ENCODE data around the gene CLEC3A. TPM values are rescaled to one million over a fixed set of nuclear protein-coding genes. Genes with fewer than 3 reads are reported as not detected.
A peak's percentile ranks its signal among the peaks of the same experiment; 100 is the strongest.
"Not testable (repeated sequence)": the region's sequence is repeated elsewhere in the genome, so short reads cannot be mapped to it uniquely, and the experiment has no call there.

The CLEC3A gene
- total RNA-seq, 1 donor from 2014 or later = not detected

DNA sequence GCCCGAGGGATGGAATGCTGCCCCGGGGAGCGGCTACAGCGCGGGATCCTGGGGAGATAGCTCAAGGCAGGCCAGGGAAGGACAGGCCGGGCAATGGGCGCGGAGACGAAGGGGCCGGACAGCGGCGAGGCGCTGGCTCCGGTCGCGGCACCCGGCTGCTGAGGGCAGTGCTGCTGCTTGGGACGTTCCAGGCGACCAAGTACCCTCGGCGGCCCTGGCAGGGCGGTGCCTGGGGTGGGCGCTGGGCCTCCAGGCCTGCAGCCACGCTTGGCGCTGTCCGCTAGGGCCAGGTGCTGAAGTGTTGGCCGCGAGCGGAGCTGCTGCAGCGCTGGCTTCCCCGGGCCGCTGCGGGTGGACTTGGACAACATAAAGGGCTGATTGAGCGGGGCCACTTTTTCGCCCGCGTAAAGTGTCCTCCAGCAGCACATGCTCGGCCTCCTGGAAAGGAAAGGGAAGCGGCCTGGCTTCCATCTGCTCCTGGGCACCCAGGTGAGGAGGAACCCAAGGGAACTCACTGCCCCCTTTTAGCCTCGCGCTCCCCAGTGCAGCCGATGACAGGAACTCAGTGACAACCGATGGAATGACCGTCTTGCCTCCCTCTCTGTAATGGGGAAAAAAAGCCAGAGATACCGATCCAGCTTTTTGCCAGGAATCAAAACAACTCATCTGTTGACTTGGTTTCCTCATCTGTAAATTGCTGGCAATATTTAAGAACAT is 23.7 kb downstream of the CLEC3A start:
- no peaks in the 10 kb centered on the region for H3K9me3 Mint-ChIP-seq (ENCODE audit: low read depth)
- peaks cover 42% of the 10 kb centered on the region for H3K27me3 Mint-ChIP-seq
- TF ChIP-seq CTCF (IDR thresholded peaks at IDR 0.05; ENCODE audit: unreplicated experiment) = peak; percentile 23
- H3K4me3 Mint-ChIP-seq (ENCODE audit: low read depth) = no peak overlapping the region
- H3K36me3 Mint-ChIP-seq (ENCODE audit: insufficient read depth) = no peaks in the 10 kb centered on the region
- peak overlapping the region; percentile 45 for H3K27ac Mint-ChIP-seq
- DNase-seq (ENCODE audit: low spot score, unreplicated experiment) = peak; percentile 96
- peaks cover 7% of the 10 kb centered on the region for H3K4me1 Mint-ChIP-seq (ENCODE audit: low read depth)

GRCh38 chr16:78048319-78048718 is 26.0 kb downstream of the CLEC3A start:
- H3K36me3 Mint-ChIP-seq (ENCODE audit: insufficient read depth) = no peaks in the 10 kb centered on the region
- peaks cover 13% of the 10 kb centered on the region for H3K4me1 Mint-ChIP-seq (ENCODE audit: low read depth)
- no peaks in the 10 kb centered on the region for H3K9me3 Mint-ChIP-seq (ENCODE audit: low read depth)
- no peak overlapping the region for H3K4me3 Mint-ChIP-seq (ENCODE audit: low read depth)
- DNase-seq (ENCODE audit: low spot score, unreplicated experiment) = no peak
- TF ChIP-seq CTCF (IDR thresholded peaks at IDR 0.05; ENCODE audit: unreplicated experiment) = no peak
- peaks cover 32% of the 10 kb centered on the region for H3K27me3 Mint-ChIP-seq
- no peak overlapping the region for H3K27ac Mint-ChIP-seq

DNA sequence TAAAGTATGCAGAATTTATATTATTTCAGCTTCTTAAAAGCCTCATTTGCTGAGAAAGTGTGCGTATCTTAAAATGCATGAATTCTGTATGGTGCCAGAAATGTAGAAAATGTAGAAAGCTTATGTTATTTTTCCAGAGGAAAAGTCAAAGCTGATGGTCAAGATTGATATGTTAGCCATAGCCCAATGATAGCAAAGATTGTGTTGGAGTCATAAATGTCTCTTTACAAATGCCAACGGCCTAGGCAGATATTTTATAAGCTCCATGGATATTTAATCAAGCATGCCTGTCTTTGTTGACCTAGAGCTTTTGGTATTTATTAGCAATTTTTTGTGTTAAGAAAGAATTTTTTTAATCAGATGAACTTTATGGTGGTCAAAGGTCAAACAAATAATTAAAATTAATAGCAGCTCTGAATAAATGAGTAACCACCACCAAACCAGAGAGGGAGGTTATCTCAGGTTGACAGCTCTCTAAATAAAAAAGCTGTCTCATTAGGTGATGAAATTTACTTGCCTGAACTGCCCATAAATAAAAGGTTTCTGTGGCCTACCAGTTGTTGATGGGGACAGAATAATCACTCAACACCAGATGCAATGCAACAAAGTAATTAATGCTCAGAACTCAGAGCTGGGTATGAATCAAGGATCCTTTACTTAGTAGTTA is 28.5 kb downstream of the CLEC3A start:
- Mint-ChIP-seq H3K27ac (no peak overlapping the region), H3K36me3 (ENCODE audit: insufficient read depth) (no peaks in the 10 kb centered on the region), H3K27me3 (peaks cover 33% of the 10 kb centered on the region), H3K4me3 (ENCODE audit: low read depth) (no peak overlapping the region), H3K4me1 (ENCODE audit: low read depth) (peaks cover 13% of the 10 kb centered on the region), H3K9me3 (ENCODE audit: low read depth) (no peaks in the 10 kb centered on the region)
- DNase-seq (ENCODE audit: low spot score, unreplicated experiment) = no peak
- no peak for TF ChIP-seq CTCF (IDR thresholded peaks at IDR 0.05; ENCODE audit: unreplicated experiment)

DNA sequence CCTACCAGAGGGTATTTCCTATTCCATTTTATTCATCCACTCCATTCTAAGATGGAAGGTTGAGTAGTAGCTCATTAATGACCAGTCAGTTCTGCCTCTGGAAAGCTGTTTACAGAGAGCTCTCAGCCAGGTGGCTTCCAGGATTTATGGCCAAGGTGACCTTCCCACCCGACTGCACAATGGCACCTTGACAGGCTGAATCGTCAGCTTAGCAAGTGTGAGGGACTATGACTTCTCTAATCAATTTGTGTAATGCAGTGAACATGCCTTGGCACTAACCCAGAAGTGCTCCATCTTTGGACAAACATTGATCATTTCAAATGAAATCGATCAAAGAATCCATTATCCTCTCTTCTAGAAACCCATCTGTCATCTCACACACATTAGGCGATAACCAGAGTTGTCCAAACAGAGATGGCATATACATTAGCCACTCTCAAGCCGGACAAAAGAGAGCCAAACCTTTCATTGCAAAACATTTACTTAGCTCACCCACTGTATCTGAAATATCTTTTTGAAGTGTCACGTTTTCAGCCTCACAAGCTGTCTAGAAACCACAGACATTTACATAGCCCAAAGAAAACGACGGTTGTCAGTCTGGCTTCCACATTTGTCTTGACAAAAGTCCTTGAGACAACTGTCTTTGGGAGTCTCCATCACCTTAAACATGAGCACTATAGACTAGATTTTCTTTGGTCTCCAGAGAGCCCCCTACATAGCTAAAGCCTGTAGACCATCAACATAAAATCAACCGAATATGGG is 35.6 kb downstream of the CLEC3A start:
- DNase-seq (ENCODE audit: low spot score, unreplicated experiment) = no peak
- H3K27ac Mint-ChIP-seq = no peak overlapping the region
- peaks cover 3% of the 10 kb centered on the region for H3K9me3 Mint-ChIP-seq (ENCODE audit: low read depth)
- H3K4me3 Mint-ChIP-seq (ENCODE audit: low read depth) = no peak overlapping the region
- peaks cover 2% of the 10 kb centered on the region for H3K36me3 Mint-ChIP-seq (ENCODE audit: insufficient read depth)
- peaks cover 20% of the 10 kb centered on the region for H3K27me3 Mint-ChIP-seq
- no peak for TF ChIP-seq CTCF (IDR thresholded peaks at IDR 0.05; ENCODE audit: unreplicated experiment)
- peaks cover 11% of the 10 kb centered on the region for H3K4me1 Mint-ChIP-seq (ENCODE audit: low read depth)

GRCh38 chr16:78059806-78060205 is 37.5 kb downstream of the CLEC3A start:
- not testable (repeated sequence) for H3K36me3 Mint-ChIP-seq (ENCODE audit: insufficient read depth); H3K9me3 Mint-ChIP-seq (ENCODE audit: low read depth); H3K27ac Mint-ChIP-seq; DNase-seq (ENCODE audit: low spot score, unreplicated experiment); H3K4me3 Mint-ChIP-seq (ENCODE audit: low read depth)
- peaks cover 18% of the 10 kb centered on the region for H3K27me3 Mint-ChIP-seq
- peaks cover 11% of the 10 kb centered on the region for H3K4me1 Mint-ChIP-seq (ENCODE audit: low read depth)

Data from progenitor cell of endocrine pancreas (in vitro differentiated cells).